SK-N-DZ (cell line): ENCODE data around the gene SPATA9.

Experiments used
- DNase-seq: peaks from one replicate; pipeline ENCODE4 v3.0.0-alpha.2; 2015; ENCODE audit warnings: low spot score

SPATA9 gene

GRCh38 chr5:95620870-95621838 is 61.6 kb downstream of the SPATA9 start:
- peak; percentile 58 for DNase-seq

- peak; percentile 66 for DNase-seq
These were observed 62.5 kb downstream of the SPATA9 start, which contains the start of gene GPR150 for GRCh38 chr5:95620030-95620869. Gene GPR150, plus strand, starts transcription at chr5:95620087. Its CDS starts 189 bp downstream, at chr5:95620276.

GRCh38 chr5:95619514-95620029 is 63.2 kb downstream of the SPATA9 start:
- no peak for DNase-seq

GRCh38 chr5:95619096-95619495 is 63.7 kb downstream of the SPATA9 start:
- no peak for DNase-seq

- DNase-seq = no peak
These were observed 65.7 kb downstream of the SPATA9 start for GRCh38 chr5:95617057-95617456.

- DNase-seq = no peak
These were observed 67.7 kb downstream of the SPATA9 start for GRCh38 chr5:95615164-95615467.

- no peak for DNase-seq
These were observed 69.3 kb downstream of the SPATA9 start for GRCh38 chr5:95613514-95613913.

GRCh38 chr5:95611396-95611795 is 71.4 kb downstream of the SPATA9 start:
- no peak for DNase-seq

GRCh38 chr5:95610546-95610945 is 72.2 kb downstream of the SPATA9 start:
- DNase-seq = no peak

GRCh38 chr5:95609711-95610110 is 73.1 kb downstream of the SPATA9 start:
- no peak for DNase-seq
